Small intestine (tissue), 7 donors: Measurements from ENCODE around the gene MYZAP. TPM values are rescaled to one million over a fixed set of nuclear protein-coding genes. Genes with fewer than 3 reads are reported as not detected.

Source experiments
- DNase-seq, 2 donors: peaks; one replicate each; pipeline versions ENCODE4 v3.0.0 to v3.0.0-alpha.2; 2013
- FAIRE-seq: peaks from 2 replicates; lab custom pipeline; 2012; peaks lifted over from hg19 to GRCh38; lab: Jason Lieb, UNC
- H3K27ac ChIP-seq, 3 donors: one replicate each; pipeline ENCODE4 v1.5.1; 2013; ENCODE audit warnings: low read length in 2 of 3, mild to moderate bottlenecking in 2 of 3, control low read depth in 1 of 3, inconsistent platforms in 1 of 3, low read depth in 1 of 3, moderate library complexity in 1 of 3
- H3K27me3 ChIP-seq, 3 donors: one replicate each; pipeline ENCODE4 v1.6.1; 2013; ENCODE audit warnings: low read length in 3 of 3, inconsistent platforms in 1 of 3; ENCODE audit not compliant: control insufficient read depth in 3 of 3, insufficient read depth in 3 of 3
- H3K36me3 ChIP-seq, 3 donors: one replicate each; pipeline ENCODE4 v1.6.1; 2013; ENCODE audit warnings: low read length in 3 of 3, inconsistent platforms in 1 of 3, low read depth in 1 of 3, mild to moderate bottlenecking in 1 of 3, moderate library complexity in 1 of 3; ENCODE audit not compliant: control insufficient read depth in 3 of 3, insufficient read depth in 2 of 3
- H3K4me1 ChIP-seq, 3 donors: one replicate each; pipeline ENCODE4 v1.6.1; 2013; ENCODE audit warnings: low read length in 2 of 3, inconsistent platforms in 1 of 3, low read depth in 1 of 3, mild to moderate bottlenecking in 1 of 3, moderate library complexity in 1 of 3; ENCODE audit not compliant: control insufficient read depth in 3 of 3, insufficient read depth in 2 of 3
- H3K4me3 ChIP-seq, 3 donors: one replicate each; pipeline ENCODE4 v1.5.1; 2013; ENCODE audit warnings: low read length in 3 of 3, control low read depth in 1 of 3, inconsistent platforms in 1 of 3, low read depth in 1 of 3, mild to moderate bottlenecking in 1 of 3, moderate library complexity in 1 of 3
- H3K9me3 ChIP-seq, 2 donors: one replicate each; pipeline ENCODE4 v1.6.1; 2013; ENCODE audit warnings: low read depth in 1 of 2, low read length in 1 of 2; ENCODE audit not compliant: control insufficient read depth in 2 of 2, insufficient read depth in 1 of 2
- WGBS, 3 donors: extraction: QIAGEN DNeasy Blood & Tissue Kit; methylation state at CpG; one replicate each; pipeline ENCODE4 v1.1.7; 2013; 5-methylcytosine and 5-hydroxymethylcytosine counted together
- polyA plus RNA-seq, 4 donors: library from polyadenylated mRNA; stranded (reverse) in 3 of 4; unstranded in 1 of 4; fragments of 200-250 nt in 3 of 4; fragments of 120-200 nt in 1 of 4; gene quantifications; one replicate each; pipeline versions ENCODE4 v1.2.1 to v1.2.3, GENCODE V29; 2013
- donor health status: healthy with polysubstance abuse.
- donor health status: control.
- donor health status: control.
- donor health status: Bipolar disorder and iron deficiency.
- donor health status: healthy.

The MYZAP gene
- polyA plus RNA-seq, 4 donors: 12.8 to 38.6 (median 28.5) TPM

DNA sequence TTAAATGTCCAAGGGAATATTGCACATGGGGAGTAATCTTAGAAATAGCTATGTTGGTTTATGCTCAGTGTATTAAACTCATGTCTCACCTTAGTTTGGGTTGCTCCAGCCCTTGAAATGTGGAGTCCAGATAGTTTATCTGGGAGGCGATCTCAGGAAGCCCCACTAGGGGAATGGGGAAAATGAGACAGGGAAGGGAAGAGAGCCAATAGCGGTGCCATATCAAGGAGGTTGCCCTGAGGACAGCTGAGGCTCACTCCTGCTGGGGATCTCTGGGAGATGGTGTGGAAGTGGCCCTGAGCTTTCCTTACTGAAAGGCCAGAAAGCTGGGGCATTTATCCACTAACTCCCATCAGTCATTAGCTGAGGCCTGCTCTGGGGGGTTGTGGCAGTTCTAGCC lies 71.6 kb downstream of the MYZAP start:
- H3K27ac ChIP-seq: no peak overlapping the region
- H3K9me3 ChIP-seq: no peaks in the 10 kb centered on the region
- H3K4me3 ChIP-seq: no peak overlapping the region
- H3K4me1 ChIP-seq: peaks cover 2 to 27% (median 9%) of the 10 kb centered on the region in 3 donors
- no peaks in the 10 kb centered on the region for H3K27me3 ChIP-seq
- DNase-seq: no peak
- peaks cover 0 to 10% (median 3%) of the 10 kb centered on the region in 3 donors for H3K36me3 ChIP-seq
- no peak for FAIRE-seq
- 86 to 90% (median 88%) methylated on average over 2 of the region's 2 CpGs for WGBS, 3 donors

DNA sequence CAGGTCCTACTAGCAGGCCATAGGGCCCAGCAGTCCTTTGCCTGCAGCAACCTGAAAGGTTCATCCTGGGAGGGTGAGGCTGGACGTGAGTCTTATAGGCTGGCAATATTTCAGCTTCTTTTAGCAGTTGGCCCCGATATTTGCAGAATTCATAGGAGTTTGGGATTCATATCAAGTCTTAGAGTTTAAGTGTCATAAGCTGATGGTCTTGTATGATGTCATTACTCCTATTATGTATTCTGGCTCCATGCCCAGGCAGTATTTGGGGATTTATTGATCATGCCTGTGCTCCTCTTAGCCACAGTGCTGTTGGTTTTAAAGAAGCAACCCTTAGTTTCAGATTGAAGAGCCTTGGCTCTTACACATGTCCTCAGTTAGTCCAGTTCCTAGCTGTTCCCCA lies 73.5 kb downstream of the MYZAP start:
- Histone ChIP-seq H3K27ac (no peak overlapping the region), H3K4me3 (no peak overlapping the region), H3K4me1 (peaks cover 2 to 28% (median 9%) of the 10 kb centered on the region in 3 donors), H3K9me3 (no peaks in the 10 kb centered on the region), H3K36me3 (peaks cover 0 to 10% (median 3%) of the 10 kb centered on the region in 3 donors), H3K27me3 (no peaks in the 10 kb centered on the region)
- DNase-seq (no peak), FAIRE-seq (no peak)
- 44 to 63% (median 60%) methylated on average over 2 of the region's 2 CpGs for WGBS, 3 donors

DNA sequence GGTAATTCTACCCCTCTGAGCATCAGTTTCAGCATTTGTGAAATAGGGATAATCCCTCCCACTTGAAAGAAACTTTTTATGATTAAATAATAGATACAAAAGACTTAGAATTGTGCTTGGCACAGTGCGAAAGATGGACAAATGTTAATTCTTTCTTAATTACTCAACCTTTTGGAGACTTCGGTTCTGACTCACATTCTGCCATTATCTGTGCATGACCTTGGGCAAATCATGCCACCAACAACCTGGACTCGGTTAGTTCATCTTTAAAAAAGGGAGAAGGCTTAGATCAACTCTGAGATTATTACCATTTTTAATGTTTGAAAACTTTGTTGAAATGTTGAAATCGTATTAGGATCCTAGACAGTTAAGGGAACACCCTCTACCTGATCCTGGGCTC lies 74.2 kb downstream of the MYZAP start:
- H3K9me3 ChIP-seq: no peaks in the 10 kb centered on the region
- H3K36me3 ChIP-seq: peaks cover 0 to 7% (median 3%) of the 10 kb centered on the region in 3 donors
- H3K4me3 ChIP-seq: no peak overlapping the region
- 64 to 78% (median 73%) methylated on average over 4 of the region's 4 CpGs for WGBS, 3 donors
- H3K4me1 ChIP-seq: peaks cover 2 to 28% (median 9%) of the 10 kb centered on the region in 3 donors
- H3K27ac ChIP-seq: no peak overlapping the region
- no peaks in the 10 kb centered on the region for H3K27me3 ChIP-seq
- no peak for DNase-seq
- no peak for FAIRE-seq

DNA sequence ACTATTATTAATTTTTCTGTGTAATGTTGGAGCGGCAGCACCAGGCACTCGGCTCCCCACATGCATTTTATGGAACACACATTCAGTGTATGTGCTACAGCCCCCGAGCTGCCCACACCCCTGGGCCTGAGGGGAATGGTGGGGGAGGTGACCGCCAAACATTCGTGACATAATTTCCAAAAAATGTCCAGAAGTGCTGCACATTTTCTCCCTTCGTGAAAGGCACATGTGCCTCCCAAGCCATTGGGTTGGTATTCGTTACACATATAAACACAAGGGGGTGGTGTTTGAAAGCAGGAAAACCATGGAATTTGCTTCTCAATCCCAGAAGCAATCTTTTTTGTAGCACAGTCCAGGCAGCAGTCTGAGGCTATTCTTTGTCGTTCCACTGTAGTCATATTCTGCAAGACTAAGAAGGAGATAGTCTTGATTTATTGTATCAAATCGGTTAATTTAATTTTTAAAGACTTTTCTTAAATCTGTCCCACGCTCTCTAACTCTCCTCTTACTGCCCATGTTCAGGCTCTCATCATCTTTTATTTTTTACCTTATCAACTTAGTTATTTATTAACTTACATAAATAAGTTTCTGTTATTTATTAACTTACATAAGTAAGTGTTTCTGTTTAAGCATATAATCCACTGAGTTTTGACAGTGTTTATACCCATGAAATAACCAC lies 75.6 kb downstream of the MYZAP start:
- DNase-seq: peak; percentile 47 to 75
- Histone ChIP-seq H3K27ac (peak overlapping the region in 2 of 3 donors; percentile 21 to 44), H3K36me3 (peaks cover 0 to 7% (median 3%) of the 10 kb centered on the region in 3 donors), H3K9me3 (no peaks in the 10 kb centered on the region), H3K4me3 (peak overlapping the region in 1 of 3 donors; percentile 3), H3K4me1 (peaks cover 0 to 20% (median 9%) of the 10 kb centered on the region in 3 donors), H3K27me3 (no peaks in the 10 kb centered on the region)
- 21 to 38% (median 27%) methylated on average over 10 of the region's 10 CpGs for WGBS, 3 donors
- no peak for FAIRE-seq

DNA sequence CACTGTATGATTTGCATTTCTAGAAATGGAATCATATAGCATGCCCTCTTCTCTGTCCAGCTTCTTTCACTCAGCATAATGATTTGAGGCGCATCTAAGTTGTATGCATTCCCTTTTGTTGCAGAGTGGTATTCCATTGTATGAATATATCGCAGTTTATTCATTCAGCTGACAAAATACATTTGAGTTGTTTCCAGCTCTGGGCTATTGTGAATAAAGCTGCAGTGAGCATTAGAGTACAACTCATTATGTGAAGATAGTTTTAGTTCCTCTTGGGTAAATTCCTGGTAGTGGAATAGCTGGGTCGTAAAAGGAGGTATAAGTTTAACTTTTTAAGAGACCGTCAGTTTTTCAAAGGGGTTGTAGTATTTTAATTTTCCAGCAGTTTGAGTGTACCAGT lies 76.3 kb downstream of the MYZAP start:
- Histone ChIP-seq H3K27ac (peak overlapping the region in 1 of 3 donors; percentile 44), H3K27me3 (no peaks in the 10 kb centered on the region)

DNA sequence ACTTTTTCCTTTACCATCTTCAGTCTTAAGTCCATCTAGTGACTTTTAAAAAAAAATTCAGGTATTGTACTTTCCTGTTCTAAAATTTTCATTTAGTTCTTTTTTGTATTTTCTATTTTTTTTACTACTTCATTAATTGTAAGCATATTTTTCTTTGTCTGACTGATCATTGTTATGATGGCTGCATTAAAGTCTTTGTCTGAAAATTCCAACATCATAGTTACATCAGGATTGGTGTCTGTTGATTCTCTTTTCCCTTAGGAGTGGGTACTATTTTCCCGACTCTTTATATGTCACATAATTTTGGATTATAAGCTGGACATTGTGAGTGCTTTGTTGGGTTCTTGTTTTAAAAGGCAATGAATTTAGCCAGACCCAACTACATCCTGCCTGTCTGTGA lies 79.9 kb downstream of the MYZAP start:
- FAIRE-seq: no peak
- no peak for DNase-seq
- Histone ChIP-seq H3K4me1 (peaks cover 0 to 24% (median 0%) of the 10 kb centered on the region in 3 donors), H3K27ac (no peak overlapping the region), H3K36me3 (no peaks in the 10 kb centered on the region), H3K9me3 (no peaks in the 10 kb centered on the region), H3K4me3 (no peak overlapping the region), H3K27me3 (no peaks in the 10 kb centered on the region)
- WGBS, 3 donors: 0 to 2% (median 0%) methylated on average over 1 of the region's 1 CpG

More for the DNA sequence above, 76.3 kb downstream of the MYZAP start:
- no peak for DNase-seq
- Histone ChIP-seq H3K36me3 (peaks cover 0 to 6% (median 2%) of the 10 kb centered on the region in 3 donors), H3K4me1 (peaks cover 0 to 14% (median 3%) of the 10 kb centered on the region in 3 donors), H3K9me3 (no peaks in the 10 kb centered on the region), H3K4me3 (peak overlapping the region in 1 of 3 donors; percentile 3)
- FAIRE-seq: no peak
- 15 to 66% (median 42%) methylated on average over 4 of the region's 4 CpGs for WGBS, 3 donors

DNA sequence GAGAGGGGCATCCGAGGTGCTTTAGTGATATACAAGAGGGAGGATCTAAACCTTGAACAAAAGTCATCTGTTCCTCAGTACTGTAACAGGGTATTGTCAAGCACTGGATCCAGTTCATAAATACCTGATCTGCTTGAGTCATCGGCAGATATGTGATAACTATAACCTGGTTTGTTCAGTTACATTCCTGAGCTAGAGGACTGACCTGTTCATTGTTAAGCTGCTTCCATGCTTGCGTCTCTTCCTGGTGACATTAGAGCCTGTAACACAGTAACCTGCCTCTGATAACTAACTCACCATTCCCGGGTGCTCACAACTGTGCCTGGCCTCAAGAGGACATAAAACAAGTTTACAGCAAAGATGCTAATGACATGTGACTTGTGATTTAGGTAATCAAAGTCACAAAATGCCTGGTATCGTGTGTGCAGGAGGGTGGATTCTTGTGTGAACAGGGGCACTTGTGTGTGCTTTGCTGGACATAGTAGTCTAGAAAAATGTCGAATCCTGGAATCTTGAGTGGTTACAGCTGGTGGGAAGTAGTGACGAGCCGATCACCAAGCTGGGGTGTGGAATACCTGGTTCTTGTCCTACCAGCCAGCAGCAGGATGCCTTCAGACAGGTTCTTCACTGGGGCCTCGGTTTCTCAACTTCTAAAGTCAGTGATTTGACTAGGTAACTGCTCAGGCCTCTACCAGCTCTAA lies 83.9 kb downstream of the MYZAP start:
- Histone ChIP-seq H3K27me3 (no peaks in the 10 kb centered on the region), H3K9me3 (no peaks in the 10 kb centered on the region), H3K4me1 (peaks cover 0 to 11% (median 3%) of the 10 kb centered on the region in 3 donors), H3K36me3 (peaks cover 0 to 7% (median 0%) of the 10 kb centered on the region in 3 donors), H3K27ac (peak overlapping the region in 1 of 3 donors; percentile 64), H3K4me3 (no peak overlapping the region)
- FAIRE-seq (no peak), DNase-seq (peak; percentile 46 to 62)
- WGBS, 3 donors: 66 to 71% (median 70%) methylated on average over 9 of the region's 9 CpGs

DNA sequence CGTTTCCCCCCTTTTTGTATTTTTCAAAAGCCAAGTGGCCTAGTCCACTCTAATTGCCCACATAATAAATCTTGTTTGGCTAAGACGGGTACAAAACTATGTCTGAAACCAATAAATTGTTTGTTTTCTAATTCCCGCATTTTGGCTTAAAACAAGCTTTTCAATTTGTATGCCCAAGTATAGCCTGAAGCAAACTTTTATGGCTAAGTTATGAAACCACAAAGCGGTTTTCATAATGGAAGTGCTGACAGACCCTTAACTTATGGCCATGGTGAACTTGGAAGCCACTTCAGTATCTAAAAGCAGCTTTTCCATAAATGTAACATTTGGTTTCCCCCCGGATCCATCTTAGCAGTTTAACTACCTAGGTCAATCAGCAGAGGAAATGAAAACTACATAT lies 84.9 kb downstream of the MYZAP start:
- H3K27ac ChIP-seq: no peak overlapping the region
- peaks cover 0 to 11% (median 3%) of the 10 kb centered on the region in 3 donors for H3K4me1 ChIP-seq
- WGBS, 3 donors: 88 to 96% (median 91%) methylated on average over 5 of the region's 5 CpGs
- peaks cover 0 to 12% (median 0%) of the 10 kb centered on the region in 3 donors for H3K36me3 ChIP-seq
- DNase-seq (no peak), FAIRE-seq (no peak)
- no peaks in the 10 kb centered on the region for H3K9me3 ChIP-seq
- no peaks in the 10 kb centered on the region for H3K27me3 ChIP-seq
- no peak overlapping the region for H3K4me3 ChIP-seq
